HG03280 (cell line): ENCODE measurements around the gene CDK5R2.

Source experiments
- ATAC-seq: cut with Tn5 transposase; IDR thresholded peaks from one replicate; pipeline ENCODE4 v1.9.1; 2021; ENCODE audit warnings: mild to moderate bottlenecking, moderate library complexity; ENCODE audit not compliant: unreplicated experiment

Gene CDK5R2

GRCh38 chr2:218961651-218962570 is 2.4 kb downstream of the CDK5R2 start:
- ATAC-seq: no peak

GRCh38 chr2:218962859-218963492 is 3.5 kb downstream of the CDK5R2 start:
- ATAC-seq: no peak

- ATAC-seq: no peak
Measured at GRCh38 chr2:218963601-218964000, 4.1 kb downstream of the CDK5R2 start.

GRCh38 chr2:218964041-218964771 is 4.7 kb downstream of the CDK5R2 start:
- no peak for ATAC-seq

GRCh38 chr2:218970894-218971293 is 11.4 kb downstream of the CDK5R2 start:
- ATAC-seq: no peak

GRCh38 chr2:218975060-218975777 is 15.8 kb downstream of the CDK5R2 start:
- no peak for ATAC-seq

- ATAC-seq: peak; percentile 87
Measured at GRCh38 chr2:218979846-218980734, 20.6 kb downstream of the CDK5R2 start.

DNA sequence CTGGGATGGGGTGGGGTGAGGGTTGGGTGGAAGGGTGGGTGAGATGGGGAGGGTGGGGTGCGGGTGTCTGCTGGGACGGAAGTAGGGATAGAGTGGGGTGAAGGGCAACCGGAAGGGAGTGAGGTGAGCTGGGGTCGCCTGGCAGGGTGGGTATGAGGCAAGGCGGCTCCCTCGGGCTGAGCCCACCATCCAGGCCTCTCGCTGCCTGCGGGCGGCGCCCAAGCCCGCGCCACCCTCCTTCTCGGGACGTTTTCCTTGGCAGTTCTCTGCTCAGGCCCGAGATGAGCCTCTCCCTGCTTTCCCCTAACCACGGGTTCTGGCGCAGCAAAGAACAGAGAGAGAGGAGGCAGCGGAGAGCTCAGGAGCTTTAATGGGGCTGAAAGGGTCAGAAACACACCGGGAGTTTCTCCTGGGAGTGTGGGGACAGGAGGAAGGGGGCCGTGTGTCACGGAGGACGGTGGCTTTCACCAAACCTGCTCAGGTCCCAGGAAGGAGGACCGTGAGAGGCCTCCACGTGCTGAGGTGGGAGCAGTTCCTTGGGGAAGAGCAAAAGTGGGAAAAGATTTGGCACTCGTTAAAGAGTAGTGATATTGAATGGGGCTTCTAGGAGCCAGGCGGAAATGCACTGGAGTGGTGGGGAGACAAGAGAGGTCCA is 21.4 kb downstream of the CDK5R2 start:
- ATAC-seq: no peak

DNA sequence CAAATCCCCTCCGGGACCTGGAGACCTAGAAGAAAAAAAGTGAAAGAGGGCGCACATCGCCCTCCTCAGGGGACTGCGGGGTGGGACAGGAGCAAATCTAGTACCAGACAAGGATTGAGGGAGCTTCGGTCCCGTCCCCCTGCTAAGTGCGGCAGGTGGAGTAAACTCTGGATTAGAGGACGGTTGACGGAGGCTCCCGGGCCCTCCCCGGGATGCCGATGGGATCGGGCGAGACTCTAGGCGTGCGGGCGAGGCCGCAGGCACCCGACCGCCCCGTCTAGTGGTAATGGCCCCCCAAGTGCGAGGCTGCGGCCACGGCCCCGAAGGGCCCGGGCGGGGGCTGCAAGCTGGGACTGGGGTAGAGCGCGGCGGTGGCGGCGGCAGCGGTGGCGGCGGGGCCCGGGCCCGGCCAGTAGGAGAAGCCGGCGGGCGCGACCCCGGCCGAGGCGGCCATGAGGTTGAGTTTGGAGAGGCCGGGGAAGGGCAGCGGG is 22.0 kb downstream of the CDK5R2 start:
- ATAC-seq: no peak

- ATAC-seq: no peak
Measured at GRCh38 chr2:218981881-218982585, 22.6 kb downstream of the CDK5R2 start.

DNA sequence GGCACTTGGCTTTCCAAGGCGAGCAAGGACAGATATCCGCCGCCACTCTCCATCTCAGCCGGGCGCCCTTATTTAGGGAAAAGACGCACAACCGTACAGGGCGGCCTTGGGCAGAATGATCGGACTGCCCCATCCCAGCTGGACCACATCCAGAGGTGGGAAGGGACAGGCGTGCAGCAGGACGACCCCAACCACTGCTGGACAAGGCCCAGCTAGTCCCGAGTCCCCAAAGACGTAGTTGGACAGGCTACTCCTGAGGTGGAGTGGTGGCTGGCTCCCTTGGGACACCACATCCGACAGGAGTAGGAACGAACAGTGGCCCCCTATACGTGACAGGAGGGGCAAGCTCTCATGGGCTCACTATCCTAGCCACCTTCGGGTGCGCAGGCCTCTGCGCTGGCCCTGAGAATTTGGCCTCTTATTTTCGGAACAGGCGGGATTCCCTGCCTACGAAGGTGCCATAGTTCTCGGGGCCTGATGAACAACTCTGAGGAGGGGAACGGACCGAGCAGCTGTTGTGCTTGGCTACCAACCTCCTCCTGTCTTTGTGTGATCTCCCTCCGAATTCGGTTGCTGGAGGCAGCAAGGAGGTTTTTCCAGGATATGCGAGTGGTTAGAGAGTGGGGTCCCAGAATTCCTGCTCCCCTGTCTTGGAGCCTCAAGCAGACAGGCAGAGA is 23.3 kb downstream of the CDK5R2 start:
- no peak for ATAC-seq

DNA sequence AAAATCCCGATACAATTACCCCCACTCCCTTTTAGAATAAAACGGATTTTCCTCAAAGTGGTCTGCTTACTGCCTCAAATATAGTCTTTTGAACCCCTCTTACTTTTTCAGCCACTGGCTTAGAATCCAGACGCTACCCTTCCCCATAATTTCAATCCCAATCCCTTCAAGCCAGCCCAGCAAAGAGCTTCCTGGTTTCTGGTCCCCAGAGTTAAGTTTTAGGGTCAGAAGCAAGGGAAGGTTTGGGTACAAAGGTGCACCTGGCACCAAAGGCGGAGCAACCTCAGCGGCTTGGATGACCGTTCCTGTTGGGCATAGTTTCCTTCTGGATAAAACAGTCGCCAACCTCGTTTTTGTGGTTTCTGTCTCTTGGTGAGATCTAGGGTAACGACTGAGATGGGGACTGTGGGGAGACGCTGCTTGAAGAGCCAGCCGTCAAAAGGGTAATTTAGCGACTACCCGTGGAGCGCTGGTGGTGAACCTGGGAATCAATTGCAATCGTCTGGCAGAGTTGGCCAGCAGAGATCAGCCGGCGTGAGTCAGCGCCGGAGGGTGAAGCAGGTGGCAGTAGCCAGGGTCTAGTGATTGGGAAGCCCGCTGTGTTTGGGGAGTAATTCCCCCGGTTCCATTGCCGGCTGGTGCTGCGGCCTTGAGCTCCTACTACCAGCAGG is 23.9 kb downstream of the CDK5R2 start:
- no peak for ATAC-seq

DNA sequence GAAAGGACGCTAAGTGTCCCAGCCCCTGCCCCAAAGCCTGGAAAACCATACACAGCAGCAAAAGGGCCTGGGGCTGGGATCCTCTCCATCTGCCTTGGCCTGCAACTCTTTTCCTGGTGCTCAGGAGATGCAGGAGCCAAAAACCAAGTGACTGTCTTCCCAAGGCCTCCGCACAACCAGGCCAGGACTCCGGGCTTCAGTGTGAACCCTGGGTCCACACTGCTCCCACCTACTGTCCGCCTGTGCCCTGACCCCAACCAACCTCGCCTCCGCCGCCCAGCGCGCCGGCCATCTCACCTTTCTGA is 24.4 kb downstream of the CDK5R2 start:
- no peak for ATAC-seq

DNA sequence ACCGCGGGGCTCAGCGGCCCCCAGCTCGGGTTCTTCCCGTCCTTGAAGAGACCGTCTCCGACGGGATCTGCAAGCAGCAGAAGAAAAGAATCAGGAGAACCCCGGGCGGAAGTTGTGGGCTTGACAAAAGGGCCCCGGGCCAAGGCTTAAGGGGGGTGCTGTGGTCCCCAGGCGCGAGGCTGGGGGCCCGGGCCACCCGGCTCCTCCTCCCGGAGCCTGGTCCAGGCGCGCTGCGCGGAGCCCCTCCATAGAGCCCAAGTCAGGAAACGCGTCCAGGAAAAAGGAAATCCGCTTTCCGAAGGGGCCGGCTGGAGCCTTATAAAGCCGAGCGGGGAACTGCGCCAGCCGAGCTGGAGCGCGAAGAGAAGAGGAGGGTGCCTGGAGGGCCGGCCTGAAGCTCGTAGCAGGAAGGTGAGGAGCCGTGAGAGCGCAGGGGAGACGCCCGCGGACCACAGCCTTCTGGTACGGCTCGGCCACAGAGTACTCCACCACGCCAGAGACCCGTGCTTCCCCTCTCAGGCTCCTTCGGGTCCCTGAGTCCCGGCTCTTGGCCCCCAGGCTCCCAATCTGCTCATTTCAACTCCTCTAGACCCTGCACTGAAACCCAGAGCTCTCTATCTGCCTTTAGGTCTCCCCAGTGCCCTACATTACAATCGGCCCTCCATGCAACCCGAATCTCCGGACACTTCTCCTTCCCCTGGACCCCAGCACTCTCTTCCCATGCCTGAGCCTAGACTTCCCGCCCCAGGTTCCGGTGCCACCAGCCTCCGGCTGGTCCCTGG is 25.0 kb downstream of the CDK5R2 start:
- no peak for ATAC-seq

GRCh38 chr2:218985021-218985324 is 25.5 kb downstream of the CDK5R2 start, which contains the start of gene FEV:
TSS of gene FEV (minus strand) at chr2:218985184. CDS start at chr2:218985075, 109 bp downstream.
- no peak for ATAC-seq

- ATAC-seq: no peak
Measured at GRCh38 chr2:218985325-218986091, 26.0 kb downstream of the CDK5R2 start.
